GM12873 (cell line): ENCODE measurements around the gene PLXNA1.

ENCODE experiments used
- CTCF ChIP-seq: IDR thresholded peaks from 2 replicates; pipeline ENCODE4 v1.5.1; 2012; ENCODE audit warnings: low read depth, mild to moderate bottlenecking, moderate library complexity, low read length, control low read depth; ENCODE audit not compliant: insufficient read depth; ENCODE audit errors: missing control alignments

PLXNA1 gene

GRCh38 chr3:127000119-127000518, 17.2 kb downstream of the PLXNA1 start:
- TF ChIP-seq CTCF: no peak

GRCh38 chr3:127000761-127001160, 17.8 kb downstream of the PLXNA1 start:
- TF ChIP-seq CTCF: no peak

- no peak for TF ChIP-seq CTCF
These were observed 18.7 kb downstream of the PLXNA1 start for GRCh38 chr3:127001486-127002194.

- TF ChIP-seq CTCF: peak; percentile 43
These were observed 19.6 kb downstream of the PLXNA1 start for GRCh38 chr3:127002195-127003174.

DNA sequence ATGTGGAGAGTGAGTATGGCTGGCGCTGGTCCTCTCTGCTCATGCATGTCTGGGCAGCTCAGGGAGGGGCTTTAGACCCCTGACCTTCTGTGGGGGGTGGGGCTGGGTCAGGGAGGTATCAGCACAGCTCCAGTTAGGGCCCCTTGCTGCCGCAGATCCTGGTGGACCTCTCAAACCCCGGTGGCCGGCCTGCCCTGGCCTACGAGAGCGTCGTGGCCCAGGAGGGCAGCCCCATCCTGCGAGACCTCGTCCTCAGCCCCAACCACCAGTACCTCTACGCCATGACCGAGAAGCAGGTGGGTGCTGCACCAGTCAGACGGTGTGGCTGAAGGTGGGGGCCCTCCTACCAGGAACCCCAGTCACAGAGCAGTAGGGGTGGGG, 20.2 kb downstream of the PLXNA1 start:
- no peak for TF ChIP-seq CTCF

DNA sequence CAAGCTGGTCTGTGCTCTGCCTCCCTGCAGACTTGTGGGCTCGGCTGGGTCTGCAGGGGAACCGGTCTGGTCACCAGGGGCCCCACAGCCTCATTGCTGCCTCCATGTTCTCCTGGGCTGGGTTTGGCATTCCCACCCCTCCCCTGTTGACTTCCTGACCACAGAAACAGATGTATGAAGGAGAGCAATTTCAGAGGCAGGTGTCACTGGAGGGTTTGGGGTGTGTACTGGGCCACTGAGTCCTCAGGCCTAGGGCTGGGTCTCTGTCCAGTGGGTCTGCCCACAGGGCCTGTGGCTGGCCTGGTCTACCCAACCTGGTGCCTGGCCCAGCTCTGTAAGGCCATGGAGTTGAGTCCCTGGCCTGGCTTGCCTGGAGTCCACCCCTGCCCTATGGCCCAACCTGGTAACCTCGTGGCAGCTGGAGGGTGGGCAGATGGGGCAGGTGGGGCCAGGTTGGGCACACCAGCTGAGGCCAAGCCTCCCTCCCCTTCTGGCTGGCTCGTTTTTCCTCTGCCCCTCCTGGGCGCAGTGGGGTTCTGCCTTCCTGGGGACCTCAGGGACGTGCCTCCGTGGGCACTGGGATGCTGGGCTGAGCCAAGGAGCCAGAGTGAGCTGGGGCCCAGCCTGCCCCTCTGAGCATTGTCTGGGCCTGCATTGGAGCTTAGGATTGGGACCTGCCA, 20.8 kb downstream of the PLXNA1 start:
- TF ChIP-seq CTCF: no peak
